RWPE2 (cell line): ENCODE data around the gene COL21A1.

Source experiments
- ATAC-seq: fragments of 200-7000 bp; cut with Tn5 transposase; 3 replicates; pipeline ENCODE4 v1.9.1; 2021; ENCODE audit warnings: low read depth
- DNase-seq: peaks from one replicate; pipeline ENCODE4 v3.0.0-alpha.2; 2020; ENCODE audit warnings: low spot score
- H3K27ac ChIP-seq: fragments of 450-650 bp; 2 replicates; pipeline ENCODE4 v1.5.1; 2017; ENCODE audit warnings: mild to moderate bottlenecking; ENCODE audit not compliant: poor library complexity, severe bottlenecking
- H3K27me3 ChIP-seq: fragments of 250-450 bp; sonication (Bioruptor Pico); 2 replicates; pipeline ENCODE4 v1.5.1; 2021; ENCODE audit warnings: mild to moderate bottlenecking, moderate library complexity; ENCODE audit not compliant: insufficient read depth, poor library complexity, severe bottlenecking
- H3K36me3 ChIP-seq: fragments of 250-450 bp; sonication (Bioruptor Pico); 2 replicates; pipeline ENCODE4 v1.5.1; 2020; ENCODE audit warnings: low read depth, mild to moderate bottlenecking, moderate library complexity
- H3K4me1 ChIP-seq: fragments of 250-450 bp; sonication (Bioruptor Pico); 2 replicates; pipeline ENCODE4 v1.5.1; 2021; ENCODE audit warnings: mild to moderate bottlenecking, moderate library complexity; ENCODE audit not compliant: insufficient read depth, poor library complexity, severe bottlenecking
- H3K4me3 ChIP-seq: fragments of 250-450 bp; sonication (Bioruptor Pico); 2 replicates; pipeline ENCODE4 v1.5.1; 2021; ENCODE audit warnings: mild to moderate bottlenecking, moderate library complexity; ENCODE audit not compliant: severe bottlenecking
- H3K9me3 ChIP-seq: fragments of 250-450 bp; sonication (Bioruptor Pico); 2 replicates; pipeline ENCODE4 v1.5.1; 2021; ENCODE audit warnings: mild to moderate bottlenecking, moderate library complexity; ENCODE audit not compliant: severe bottlenecking
- CTCF ChIP-seq: fragments of 450-650 bp; IDR thresholded peaks from one replicate; pipeline ENCODE4 v1.5.1; 2017; ENCODE audit warnings: mild to moderate bottlenecking, moderate library complexity; ENCODE audit not compliant: poor library complexity, severe bottlenecking

COL21A1 gene

GRCh38 chr6:56027865-56028264, 219.5 kb downstream of the COL21A1 start:
- H3K27ac ChIP-seq: no peak overlapping the region
- TF ChIP-seq CTCF: no peak

GRCh38 chr6:56026455-56027180, 220.8 kb downstream of the COL21A1 start:
- no peaks in the 10 kb centered on the region for H3K36me3 ChIP-seq
- H3K9me3 ChIP-seq: peaks cover 4% of the 10 kb centered on the region
- peaks cover 7% of the 10 kb centered on the region for H3K4me1 ChIP-seq
- H3K27me3 ChIP-seq: no peaks in the 10 kb centered on the region
- ATAC-seq: no peak
- H3K4me3 ChIP-seq: no peak overlapping the region
- DNase-seq: no peak
- no peak for TF ChIP-seq CTCF
- no peak overlapping the region for H3K27ac ChIP-seq

More at GRCh38 chr6:56027865-56028264, 219.5 kb downstream of the COL21A1 start:
- DNase-seq (no peak), ATAC-seq (no peak)
- Histone ChIP-seq H3K36me3 (no peaks in the 10 kb centered on the region), H3K27me3 (no peaks in the 10 kb centered on the region), H3K4me1 (peaks cover 7% of the 10 kb centered on the region), H3K4me3 (no peak overlapping the region), H3K9me3 (peaks cover 4% of the 10 kb centered on the region)

GRCh38 chr6:56025795-56026194, 221.6 kb downstream of the COL21A1 start:
- H3K27ac ChIP-seq: peak overlapping the region; percentile 57
- DNase-seq (no peak), ATAC-seq (no peak)
- no peaks in the 10 kb centered on the region for H3K36me3 ChIP-seq
- H3K9me3 ChIP-seq: no peaks in the 10 kb centered on the region
- no peak for TF ChIP-seq CTCF
- H3K4me3 ChIP-seq: no peak overlapping the region
- no peaks in the 10 kb centered on the region for H3K27me3 ChIP-seq
- H3K4me1 ChIP-seq: peaks cover 7% of the 10 kb centered on the region

GRCh38 chr6:56024931-56025330, 222.4 kb downstream of the COL21A1 start:
- Histone ChIP-seq H3K36me3 (no peaks in the 10 kb centered on the region), H3K27ac (peak overlapping the region; percentile 57), H3K4me3 (no peak overlapping the region), H3K9me3 (no peaks in the 10 kb centered on the region), H3K27me3 (no peaks in the 10 kb centered on the region), H3K4me1 (peaks cover 7% of the 10 kb centered on the region)
- ATAC-seq (peak; percentile 95), DNase-seq (no peak)
- TF ChIP-seq CTCF: no peak

GRCh38 chr6:56023829-56024228, 223.6 kb downstream of the COL21A1 start:
- Histone ChIP-seq H3K9me3 (no peaks in the 10 kb centered on the region), H3K27me3 (no peaks in the 10 kb centered on the region), H3K4me1 (peaks cover 7% of the 10 kb centered on the region), H3K27ac (no peak overlapping the region), H3K4me3 (no peak overlapping the region), H3K36me3 (no peaks in the 10 kb centered on the region)
- no peak for TF ChIP-seq CTCF
- no peak for DNase-seq
- no peak for ATAC-seq
